B cell (primary cell): ENCODE data around the gene FAM200B. TPM values are rescaled to one million over a fixed set of nuclear protein-coding genes. Genes with fewer than 3 reads are reported as not detected.

ENCODE experiments used
- ATAC-seq: fragments of 200-7000 bp; cut with Tn5 transposase; one replicate; pipeline ENCODE4 v1.10.0; 2021; ENCODE audit warnings: low read depth, mild to moderate bottlenecking, moderate number of reproducible peaks, moderate library complexity
- CTCF ChIA-PET: fragments of 350-600 bp; sonication (Branson Sonifier 250); formaldehyde crosslinking; loops from one replicate; lab custom pipeline; 2021; ENCODE audit warnings: antibody characterized with exemption, inconsistent platforms; lab: Charles Lee
- POLR2A ChIA-PET: fragments of 350-600 bp; sonication (Branson Sonifier 250); formaldehyde crosslinking; loops from one replicate; lab custom pipeline; 2021; ENCODE audit warnings: antibody characterized with exemption; lab: Charles Lee
- DNase-seq: peaks from one replicate; pipeline ENCODE4 v3.0.0; 2013
- H2AFZ ChIP-seq: 2 replicates; pipeline ENCODE4 v1.6.1; 2012; ENCODE audit warnings: mild to moderate bottlenecking, low read depth, low read length; ENCODE audit not compliant: insufficient read depth, poor library complexity, severe bottlenecking
- H3K27ac ChIP-seq, 2 donors: 1 replicate in 1 of 2; 2 replicates in 1 of 2; pipeline ENCODE4 v1.5.1; 2012 to 2013; ENCODE audit warnings: low read length in 2 of 2, mild to moderate bottlenecking in 2 of 2, moderate library complexity in 1 of 2
- H3K27me3 ChIP-seq, 4 experiments: fragments of 200-600 bp in 1 of 4; sonication (generic) in 1 of 4; replicated peaks in 1 of 4; 1 replicate in 2 of 4; 2 replicates in 2 of 4; pipeline versions ENCODE4 v1.6.1 to v1.7.0; 2013 to 2016; ENCODE audit warnings: low read length in 3 of 4, mild to moderate bottlenecking in 2 of 4, mixed read lengths in 1 of 4, moderate library complexity in 1 of 4; ENCODE audit not compliant: insufficient read depth in 4 of 4, control insufficient read depth in 3 of 4; ENCODE audit errors: control extremely low read depth in 1 of 4
- H3K36me3 ChIP-seq, 2 experiments: replicated peaks in 1 of 2; 1 replicate in 1 of 2; 2 replicates in 1 of 2; pipeline versions ENCODE4 v1.6.1 to v1.7.1; 2013; ENCODE audit warnings: low read length in 1 of 2; ENCODE audit not compliant: insufficient read depth in 2 of 2, control insufficient read depth in 1 of 2; ENCODE audit errors: control extremely low read depth in 1 of 2, extremely low read depth in 1 of 2
- H3K4me1 ChIP-seq, 2 donors: fragments of 200-600 bp in 1 of 2; sonication (generic) in 1 of 2; 1 replicate in 1 of 2; 2 replicates in 1 of 2; pipeline versions ENCODE4 v1.5.1 to v1.6.1; 2013 to 2017; ENCODE audit warnings: low read length in 2 of 2; ENCODE audit not compliant: control insufficient read depth in 2 of 2, insufficient read depth in 2 of 2
- H3K4me2 ChIP-seq: replicated peaks from 2 replicates; pipeline ENCODE3; 2012; ENCODE audit warnings: mild to moderate bottlenecking, low read depth, low read length; ENCODE audit not compliant: poor library complexity, severe bottlenecking
- H3K4me3 ChIP-seq, 5 experiments: fragments of 200-600 bp in 1 of 5; sonication (generic) in 1 of 5; 1 replicate in 3 of 5; 2 replicates in 2 of 5; pipeline versions ENCODE4 v1.5.1 to v1.7.0; 2011 to 2016; ENCODE audit warnings: low read length in 4 of 5, mild to moderate bottlenecking in 4 of 5, low read depth in 2 of 5, control low read depth in 1 of 5, moderate library complexity in 1 of 5; ENCODE audit not compliant: insufficient read depth in 1 of 5; ENCODE audit errors: control extremely low read depth in 1 of 5, extremely low read depth in 1 of 5
- H3K79me2 ChIP-seq: fragments of 200-600 bp; sonication (generic); one replicate; pipeline ENCODE4 v1.6.0; 2016; ENCODE audit warnings: low read length; ENCODE audit not compliant: control insufficient read depth, insufficient read depth
- H3K9ac ChIP-seq: fragments of 200-600 bp; sonication (generic); 2 replicates; pipeline ENCODE4 v1.6.1; 2017; ENCODE audit warnings: mild to moderate bottlenecking, low read length, moderate library complexity
- H3K9me3 ChIP-seq, 3 donors: one replicate each; pipeline versions ENCODE4 v1.6.1 to v1.7.1; 2013; ENCODE audit warnings: low read length in 2 of 3; ENCODE audit not compliant: control insufficient read depth in 2 of 3, insufficient read depth in 1 of 3; ENCODE audit errors: control extremely low read depth in 1 of 3
- H4K20me1 ChIP-seq: 2 replicates; pipeline ENCODE4 v1.6.0; 2012; ENCODE audit warnings: mild to moderate bottlenecking, low read length; ENCODE audit not compliant: insufficient read depth, control insufficient read depth, poor library complexity, severe bottlenecking
- H3K27ac Mint-ChIP-seq: one replicate; pipeline ENCODE4 v1.8.0; 2021; ENCODE audit warnings: mixed read lengths
- H3K27me3 Mint-ChIP-seq: one replicate; pipeline ENCODE4 v1.8.0; 2021; ENCODE audit warnings: mixed read lengths
- H3K4me1 Mint-ChIP-seq: one replicate; pipeline ENCODE4 v1.8.0; 2021; ENCODE audit warnings: mixed read lengths
- H3K4me3 Mint-ChIP-seq: one replicate; pipeline ENCODE4 v1.8.0; 2021; ENCODE audit warnings: mixed read lengths
- H3K9me3 Mint-ChIP-seq: one replicate; pipeline ENCODE4 v1.8.0; 2022; ENCODE audit warnings: mixed read lengths; ENCODE audit not compliant: insufficient read depth
- CTCF ChIP-seq: fragments of 200-600 bp; IDR thresholded peaks from one replicate; pipeline ENCODE4 v1.8.0; 2022; ENCODE audit warnings: antibody characterized with exemption, mild to moderate bottlenecking
- EZH2 ChIP-seq: IDR thresholded peaks from 2 replicates; pipeline ENCODE4 v1.6.1; 2012; ENCODE audit warnings: borderline replicate concordance, low read depth, mild to moderate bottlenecking, moderate library complexity, low read length; ENCODE audit not compliant: insufficient read depth, poor library complexity, severe bottlenecking
- WGBS: methylation state at CpG from one replicate; pipeline ENCODE4 v1.1.5; 2013; ENCODE audit warnings: missing lambda C conversion rate; ENCODE audit not compliant: insufficient coverage; 5-methylcytosine and 5-hydroxymethylcytosine counted together
- intact Hi-C: fragments of 100-400 bp; cut with micrococcal nuclease; formaldehyde crosslinking; loops from one replicate; pipeline ENCODE4 v1.10.0; 2022
- polyA plus RNA-seq: library from polyadenylated mRNA; depleted of rRNA; stranded (reverse); fragments of >200 nt; gene quantifications from 2 replicates; pipeline ENCODE4 v1.2.3, GENCODE V29; 2012
- total RNA-seq, 2 donors: library from RNA; stranded (reverse); fragments of 120-200 nt in 1 of 2; gene quantifications; 1 replicate in 1 of 2; 2 replicates in 1 of 2; pipeline versions ENCODE4 v1.2.3 to v1.2.4, GENCODE V29; 2013 to 2022

FAM200B gene
- total and polyA plus RNA-seq, 2 donors (not counting 1 experiment from before 2014, with no cell fraction given) = 10.3 to 12.1 TPM

- no peaks in the 10 kb centered on the region for H3K4me1 ChIP-seq
- TF ChIP-seq EZH2 = no peak
- TF ChIP-seq CTCF = no peak
- H3K9ac ChIP-seq = no peak overlapping the region
- WGBS = no CpG with 5 or more reads among the region's 1 CpG
- H3K4me1 Mint-ChIP-seq = no peaks in the 10 kb centered on the region
- no peak overlapping the region for H3K4me2 ChIP-seq
- ATAC-seq (no peak), DNase-seq (no peak)
- H3K4me3 Mint-ChIP-seq = no peak overlapping the region
- ChIA-PET POLR2A (no interaction called here), CTCF (no interaction called here)
- peaks cover 10% of the 10 kb centered on the region for H3K79me2 ChIP-seq
- H3K27ac ChIP-seq = no peak overlapping the region
- no peaks in the 10 kb centered on the region for H3K9me3 ChIP-seq
- intact Hi-C loops = no loop called here
- no peak overlapping the region for H3K27ac Mint-ChIP-seq
- H4K20me1 ChIP-seq = peaks cover 7% of the 10 kb centered on the region
- H3K36me3 ChIP-seq = peaks cover 4 to 37% of the 10 kb centered on the region in 2 experiments
- H2AFZ ChIP-seq = no peak overlapping the region
- H3K27me3 Mint-ChIP-seq = no peaks in the 10 kb centered on the region
- no peak overlapping the region for H3K4me3 ChIP-seq
- no peaks in the 10 kb centered on the region for H3K9me3 Mint-ChIP-seq
- no peaks in the 10 kb centered on the region for H3K27me3 ChIP-seq
Measured at GRCh38 chr4:15636818-15637217, 44.8 kb upstream of the FAM200B start.

- ChIA-PET CTCF (interaction anchor here (1.1 kb wide), 1 partner anchor 11 kb away, joined by 3 read pairs; no protein-coding TSS in a partner anchor), POLR2A (no interaction called here)
- DNase-seq = no peak
- H3K9me3 Mint-ChIP-seq = no peaks in the 10 kb centered on the region
- no peak for TF ChIP-seq CTCF
- TF ChIP-seq EZH2 = no peak
- Histone ChIP-seq H3K36me3 (peaks cover 4 to 31% of the 10 kb centered on the region in 2 experiments), H3K79me2 (peaks cover 22% of the 10 kb centered on the region), H3K4me2 (no peak overlapping the region), H3K27ac (no peak overlapping the region), H3K4me3 (no peak overlapping the region), H4K20me1 (peaks cover 16% of the 10 kb centered on the region), H3K9me3 (no peaks in the 10 kb centered on the region), H3K9ac (no peak overlapping the region), H2AFZ (no peak overlapping the region), H3K4me1 (no peaks in the 10 kb centered on the region), H3K27me3 (no peaks in the 10 kb centered on the region)
- no peak overlapping the region for H3K27ac Mint-ChIP-seq
- no peak overlapping the region for H3K4me3 Mint-ChIP-seq
- no peaks in the 10 kb centered on the region for H3K27me3 Mint-ChIP-seq
- WGBS = no CpG with 5 or more reads among the region's 6 CpGs
- ATAC-seq = no peak
- peaks cover 1% of the 10 kb centered on the region for H3K4me1 Mint-ChIP-seq
- intact Hi-C loops = no loop called here
Measured at GRCh38 chr4:15638418-15638817, 43.2 kb upstream of the FAM200B start.
